Measurements from ENCODE around the gene FRAS1.

FRAS1 gene

GRCh38 chr4:78024085-78024484 is 33.0 kb upstream of the FRAS1 start:
- H3K9me3 ChIP-seq (ENCODE audit: low read depth, low read length) = no peaks in the 10 kb centered on the region
- H3K36me3 ChIP-seq (ENCODE audit: insufficient read depth, low read length) = no peaks in the 10 kb centered on the region
- H3K27ac ChIP-seq = no peak overlapping the region
- no peak overlapping the region for H3K9ac ChIP-seq (ENCODE audit: insufficient read length)
- TF ChIP-seq POLR2AphosphoS5 (IDR thresholded peaks at IDR 0.05; ENCODE audit: borderline replicate concordance, low read depth, low read length) (no peak), EZH2 (IDR thresholded peaks at IDR 0.05) (no peak), FOXP2 (optimal IDR thresholded peaks at IDR 0.05; ENCODE audit: control extremely low read depth, extremely low read length, insufficient read depth) (no peak)
- no peak for DNase-seq (ENCODE audit: low read depth, low spot score)
- H3K4me3 ChIP-seq = no peak overlapping the region

- DNase-seq (ENCODE audit: low read depth, low spot score) = no peak
- Histone ChIP-seq H3K9me3 (ENCODE audit: low read depth, low read length) (no peaks in the 10 kb centered on the region), H3K27ac (no peak overlapping the region), H3K4me3 (no peak overlapping the region), H3K9ac (ENCODE audit: insufficient read length) (no peak overlapping the region), H3K36me3 (ENCODE audit: insufficient read depth, low read length) (no peaks in the 10 kb centered on the region)
- no peak for TF ChIP-seq FOXP2 (optimal IDR thresholded peaks at IDR 0.05; ENCODE audit: control extremely low read depth, extremely low read length, insufficient read depth)
- TF ChIP-seq EZH2 (IDR thresholded peaks at IDR 0.05) = no peak
- TF ChIP-seq POLR2AphosphoS5 (IDR thresholded peaks at IDR 0.05; ENCODE audit: borderline replicate concordance, low read depth, low read length) = no peak
Measured at GRCh38 chr4:78024576-78025091, 32.5 kb upstream of the FRAS1 start.

- no peak overlapping the region for H3K9ac ChIP-seq (ENCODE audit: insufficient read length)
- no peak overlapping the region for H3K4me3 ChIP-seq
- H3K27ac ChIP-seq = no peak overlapping the region
- no peak for DNase-seq (ENCODE audit: low read depth, low spot score)
- H3K36me3 ChIP-seq (ENCODE audit: insufficient read depth, low read length) = no peaks in the 10 kb centered on the region
- TF ChIP-seq FOXP2 (optimal IDR thresholded peaks at IDR 0.05; ENCODE audit: control extremely low read depth, extremely low read length, insufficient read depth) = no peak
- TF ChIP-seq POLR2AphosphoS5 (IDR thresholded peaks at IDR 0.05; ENCODE audit: borderline replicate concordance, low read depth, low read length) = no peak
- no peak for TF ChIP-seq EZH2 (IDR thresholded peaks at IDR 0.05)
- no peaks in the 10 kb centered on the region for H3K9me3 ChIP-seq (ENCODE audit: low read depth, low read length)
Measured at GRCh38 chr4:78031417-78031950, 25.6 kb upstream of the FRAS1 start.

- Histone ChIP-seq H3K36me3 (ENCODE audit: insufficient read depth, low read length) (no peaks in the 10 kb centered on the region), H3K27ac (no peak overlapping the region), H3K4me3 (no peak overlapping the region), H3K9ac (ENCODE audit: insufficient read length) (no peak overlapping the region), H3K9me3 (ENCODE audit: low read depth, low read length) (no peaks in the 10 kb centered on the region)
- TF ChIP-seq EZH2 (IDR thresholded peaks at IDR 0.05) (no peak), FOXP2 (optimal IDR thresholded peaks at IDR 0.05; ENCODE audit: control extremely low read depth, extremely low read length, insufficient read depth) (no peak), POLR2AphosphoS5 (IDR thresholded peaks at IDR 0.05; ENCODE audit: borderline replicate concordance, low read depth, low read length) (no peak)
- DNase-seq (ENCODE audit: low read depth, low spot score) = no peak
Measured at GRCh38 chr4:78032446-78032845, 24.7 kb upstream of the FRAS1 start.

- TF ChIP-seq EZH2 (IDR thresholded peaks at IDR 0.05) = no peak
- H3K4me3 ChIP-seq = no peak overlapping the region
- H3K9me3 ChIP-seq (ENCODE audit: low read depth, low read length) = no peaks in the 10 kb centered on the region
- no peak overlapping the region for H3K9ac ChIP-seq (ENCODE audit: insufficient read length)
- H3K27ac ChIP-seq = no peak overlapping the region
- H3K36me3 ChIP-seq (ENCODE audit: insufficient read depth, low read length) = no peaks in the 10 kb centered on the region
- no peak for DNase-seq (ENCODE audit: low read depth, low spot score)
Measured at GRCh38 chr4:78032929-78033328, 24.2 kb upstream of the FRAS1 start.

- H3K27ac ChIP-seq = no peak overlapping the region
- DNase-seq (ENCODE audit: low read depth, low spot score) = no peak
- H3K9me3 ChIP-seq (ENCODE audit: low read depth, low read length) = no peaks in the 10 kb centered on the region
- H3K36me3 ChIP-seq (ENCODE audit: insufficient read depth, low read length) = no peaks in the 10 kb centered on the region
- no peak overlapping the region for H3K4me3 ChIP-seq
- TF ChIP-seq EZH2 (IDR thresholded peaks at IDR 0.05) (no peak), FOXP2 (optimal IDR thresholded peaks at IDR 0.05; ENCODE audit: control extremely low read depth, extremely low read length, insufficient read depth) (no peak), POLR2AphosphoS5 (IDR thresholded peaks at IDR 0.05; ENCODE audit: borderline replicate concordance, low read depth, low read length) (no peak)
- H3K9ac ChIP-seq (ENCODE audit: insufficient read length) = no peak overlapping the region
Measured at GRCh38 chr4:78033861-78034260, 23.3 kb upstream of the FRAS1 start.

GRCh38 chr4:78038704-78039103 is 18.4 kb upstream of the FRAS1 start:
- Histone ChIP-seq H3K4me3 (no peak overlapping the region), H3K36me3 (ENCODE audit: insufficient read depth, low read length) (no peaks in the 10 kb centered on the region), H3K9ac (ENCODE audit: insufficient read length) (no peak overlapping the region), H3K9me3 (ENCODE audit: low read depth, low read length) (no peaks in the 10 kb centered on the region), H3K27ac (no peak overlapping the region)
- no peak for DNase-seq (ENCODE audit: low read depth, low spot score)
- no peak for TF ChIP-seq POLR2AphosphoS5 (IDR thresholded peaks at IDR 0.05; ENCODE audit: borderline replicate concordance, low read depth, low read length)
- no peak for TF ChIP-seq EZH2 (IDR thresholded peaks at IDR 0.05)
- no peak for TF ChIP-seq FOXP2 (optimal IDR thresholded peaks at IDR 0.05; ENCODE audit: control extremely low read depth, extremely low read length, insufficient read depth)

GRCh38 chr4:78039678-78040077 is 17.4 kb upstream of the FRAS1 start:
- H3K27ac ChIP-seq = no peak overlapping the region
- DNase-seq (ENCODE audit: low read depth, low spot score) = no peak
- no peak overlapping the region for H3K4me3 ChIP-seq
- no peak overlapping the region for H3K9ac ChIP-seq (ENCODE audit: insufficient read length)
- TF ChIP-seq FOXP2 (optimal IDR thresholded peaks at IDR 0.05; ENCODE audit: control extremely low read depth, extremely low read length, insufficient read depth) (no peak), EZH2 (IDR thresholded peaks at IDR 0.05) (no peak)
- H3K9me3 ChIP-seq (ENCODE audit: low read depth, low read length) = no peaks in the 10 kb centered on the region
- H3K36me3 ChIP-seq (ENCODE audit: insufficient read depth, low read length) = no peaks in the 10 kb centered on the region

- no peak overlapping the region for H3K27ac ChIP-seq
- no peak for DNase-seq (ENCODE audit: low read depth, low spot score)
Measured at GRCh38 chr4:78040431-78040830, 16.7 kb upstream of the FRAS1 start.

More at GRCh38 chr4:78040431-78040830, 16.7 kb upstream of the FRAS1 start:
- Histone ChIP-seq H3K9me3 (ENCODE audit: low read depth, low read length) (no peaks in the 10 kb centered on the region), H3K36me3 (ENCODE audit: insufficient read depth, low read length) (no peaks in the 10 kb centered on the region), H3K9ac (ENCODE audit: insufficient read length) (no peak overlapping the region), H3K4me3 (no peak overlapping the region)
- TF ChIP-seq FOXP2 (optimal IDR thresholded peaks at IDR 0.05; ENCODE audit: control extremely low read depth, extremely low read length, insufficient read depth) (no peak), POLR2AphosphoS5 (IDR thresholded peaks at IDR 0.05; ENCODE audit: borderline replicate concordance, low read depth, low read length) (no peak), EZH2 (IDR thresholded peaks at IDR 0.05) (no peak)
